ENCODE data around the gene FGF7. TPM values are rescaled to one million over a fixed set of nuclear protein-coding genes. Genes with fewer than 3 reads are reported as not detected.

FGF7 gene
- total and polyA plus RNA-seq, 2 of the 8 experiments (the other 6 are each of a cell fraction or from before 2014, with no cell fraction given), result not detected

- H4K8ac ChIP-seq (ENCODE audit: extremely low read depth, insufficient read depth, low read length), result no peak overlapping the region
- H3K18ac ChIP-seq (ENCODE audit: extremely low read depth, low read length), result no peak overlapping the region
- no peak overlapping the region for H3K4ac ChIP-seq (replicated peaks; ENCODE audit: insufficient read length, low read depth, low read length)
- no peaks in the 10 kb centered on the region for H3K79me2 ChIP-seq (ENCODE audit: control insufficient read depth in 1 of 2, insufficient read depth in 2 of 2, low read length in 2 of 2)
- ChIA-PET POLR2A (ENCODE audit: partially characterized antibody) (no interaction called here), CTCF (ENCODE audit: partially characterized antibody) (no interaction called here)
- H2AFZ ChIP-seq (ENCODE audit: low read length), result no peak overlapping the region
- no peaks in the 10 kb centered on the region for H3K4me1 ChIP-seq (replicated peaks in 1 of 4; ENCODE audit: control insufficient read depth in 3 of 4, insufficient read depth in 4 of 4, low read length in 3 of 4)
- no peak for FAIRE-seq
- no peak overlapping the region for H2BK15ac ChIP-seq (ENCODE audit: low read length)
- H2AK5ac ChIP-seq (ENCODE audit: low read depth, low read length), result no peak overlapping the region
- no peak overlapping the region for H3K27ac ChIP-seq (ENCODE audit: low read depth, low read length)
- no peaks in the 10 kb centered on the region for H3K36me3 ChIP-seq (ENCODE audit: control insufficient read depth in 2 of 4, insufficient read depth in 4 of 4, low read length in 3 of 4)
- H4K91ac ChIP-seq (replicated peaks; ENCODE audit: insufficient read length, low read length), result no peak overlapping the region
- 79% methylated on average over 1 of the region's 1 CpG; no CpG with 5 or more reads in 1 of the 2 experiments for WGBS, 2 experiments (ENCODE audit: extremely low coverage in 1 of 2, insufficient coverage in 1 of 2, insufficient read length in 1 of 2, insufficient replicate concordance in 2 of 2, low coverage in 1 of 2, low lambda C conversion rate in 2 of 2, missing lambda C conversion rate in 1 of 2)
- H3K23me2 ChIP-seq (ENCODE audit: low read depth, low read length), result no peaks in the 10 kb centered on the region
- DNase-seq (ENCODE audit: low read depth in 1 of 2, low spot score in 2 of 2), result no peak
- no peak overlapping the region for H4K5ac ChIP-seq (ENCODE audit: insufficient read length, low read depth, low read length)
- no peak overlapping the region for H2BK12ac ChIP-seq (ENCODE audit: low read depth, low read length)
- no peak overlapping the region for H2BK5ac ChIP-seq (ENCODE audit: low read depth, low read length)
- H3K4me3 ChIP-seq (ENCODE audit: extremely low read depth in 1 of 4, insufficient read depth in 2 of 4, low read depth in 3 of 4, low read length in 4 of 4), result no peak overlapping the region
- no peak overlapping the region for H3K56ac ChIP-seq (replicated peaks; ENCODE audit: insufficient read length, low read depth, low read length)
- no peak overlapping the region for H3K14ac ChIP-seq (ENCODE audit: insufficient read length)
- H4K20me1 ChIP-seq (replicated peaks in 1 of 2; ENCODE audit: control insufficient read depth in 1 of 2, insufficient read depth in 2 of 2, low read length in 2 of 2), result no peaks in the 10 kb centered on the region
- H2BK120ac ChIP-seq (replicated peaks; ENCODE audit: low read depth, low read length), result no peak overlapping the region
- H2BK20ac ChIP-seq (ENCODE audit: low read length), result no peak overlapping the region
- H3K9ac ChIP-seq (replicated peaks in 1 of 4; ENCODE audit: extremely low read depth in 1 of 4, low read depth in 3 of 4, low read length in 3 of 4), result no peak overlapping the region
- no peak overlapping the region for H3K23ac ChIP-seq (ENCODE audit: insufficient read length)
- H3K27me3 ChIP-seq (replicated peaks in 1 of 4; ENCODE audit: control insufficient read depth in 3 of 4, extremely low read depth in 1 of 4, insufficient read depth in 3 of 4, low read length in 3 of 4), result no peaks in the 10 kb centered on the region
- no peaks in the 10 kb centered on the region for H3K9me3 ChIP-seq (ENCODE audit: insufficient read depth in 2 of 2, low read depth in 1 of 2, low read length in 1 of 2)
- H3K79me1 ChIP-seq (ENCODE audit: low read depth, low read length), result no peaks in the 10 kb centered on the region
- H3K4me2 ChIP-seq (ENCODE audit: insufficient read depth in 1 of 2, low read depth in 2 of 2, low read length in 2 of 2), result no peak overlapping the region
- TF ChIP-seq POU5F1 (IDR thresholded peaks at IDR 0.05; ENCODE audit: low read depth, low read length), result no peak
- TF ChIP-seq NRF1 (IDR thresholded peaks at IDR 0.05; ENCODE audit: low read depth, low read length), result no peak
- TF ChIP-seq RNF2 (IDR thresholded peaks at IDR 0.05; ENCODE audit: borderline replicate concordance, low read depth, low read length, missing control alignments, poor library complexity, severe bottlenecking), result no peak
- no peak for TF ChIP-seq GABPA (IDR thresholded peaks at IDR 0.05; ENCODE audit: borderline replicate concordance, insufficient read depth, low read length)
- TF ChIP-seq HDAC6 (IDR thresholded peaks at IDR 0.05; ENCODE audit: low read depth, low read length), result no peak
- TF ChIP-seq KDM1A (IDR thresholded peaks at IDR 0.05; ENCODE audit: borderline replicate concordance, low read length), result no peak
- TF ChIP-seq CBX5 (IDR thresholded peaks at IDR 0.05; ENCODE audit: low read depth, low read length), result no peak
- no peak for TF ChIP-seq SIN3A (conservative IDR thresholded peaks at IDR 0.05 in 1 of 2, IDR thresholded peaks at IDR 0.05 in 1 of 2; ENCODE audit: low read depth in 1 of 2, low read length in 2 of 2)
- TF ChIP-seq CHD1 (IDR thresholded peaks at IDR 0.05; ENCODE audit: low read depth, low read length), result no peak
- no peak for TF ChIP-seq RFX5 (IDR thresholded peaks at IDR 0.05; ENCODE audit: borderline replicate concordance, low read depth, low read length)
- no peak for TF ChIP-seq CEBPB (IDR thresholded peaks at IDR 0.05; ENCODE audit: low read depth, low read length)
- no peak for TF ChIP-seq RXRA (IDR thresholded peaks at IDR 0.05; ENCODE audit: insufficient read depth, low read depth, low read length)
- TF ChIP-seq RAD21 (IDR thresholded peaks at IDR 0.05 in 1 of 2, conservative IDR thresholded peaks at IDR 0.05 in 1 of 2; ENCODE audit: low read depth in 2 of 2, low read length in 2 of 2), result no peak
- TF ChIP-seq SP1 (IDR thresholded peaks at IDR 0.05; ENCODE audit: low read depth, low read length), result no peak
These were observed 107.0 kb downstream of the FGF7 start for GRCh38 chr15:49530092-49530491.

Data from H1 (cell line).